Occipital lobe (tissue), 2 donors: ENCODE results near the gene RAD51B. TPM values are rescaled to one million over a fixed set of nuclear protein-coding genes. Genes with fewer than 3 reads are reported as not detected.

Experiments
- DNase-seq: peaks from one replicate; lab custom pipeline; 2025; lab: John Stamatoyannopoulos, UW
- total RNA-seq: library from RNA; depleted of rRNA; stranded (reverse); fragments of >200 nt; gene quantifications from one replicate; pipeline ENCODE4 v1.2.3, GENCODE V29; 2014

RAD51B gene
- total RNA-seq, 1 donor from 2014 or later, result 9.8 TPM

GRCh38 chr14:68320495-68320894 lies 500.9 kb downstream of the RAD51B start:
- no peak for DNase-seq

- DNase-seq, result no peak
Measured at GRCh38 chr14:68322940-68323620, 503.5 kb downstream of the RAD51B start.

GRCh38 chr14:68325267-68325807 lies 505.8 kb downstream of the RAD51B start:
- no peak for DNase-seq

- no peak for DNase-seq
Measured at GRCh38 chr14:68327231-68327630, 507.7 kb downstream of the RAD51B start.

- no peak for DNase-seq
Measured at GRCh38 chr14:68328509-68328908, 508.9 kb downstream of the RAD51B start.

- no peak for DNase-seq
Measured at GRCh38 chr14:68331426-68331825, 511.8 kb downstream of the RAD51B start.

GRCh38 chr14:68331991-68332390 lies 512.4 kb downstream of the RAD51B start:
- DNase-seq, result no peak

GRCh38 chr14:68333262-68333661 lies 513.7 kb downstream of the RAD51B start:
- DNase-seq, result no peak

GRCh38 chr14:68335312-68335711 lies 515.7 kb downstream of the RAD51B start:
- no peak for DNase-seq

GRCh38 chr14:68336165-68336564 lies 516.6 kb downstream of the RAD51B start:
- no peak for DNase-seq

- no peak for DNase-seq
Measured at GRCh38 chr14:68337279-68337678, 517.7 kb downstream of the RAD51B start.

- DNase-seq, result no peak
Measured at GRCh38 chr14:68340262-68340661, 520.7 kb downstream of the RAD51B start.

GRCh38 chr14:68341411-68342212 lies 522.0 kb downstream of the RAD51B start:
- no peak for DNase-seq

GRCh38 chr14:68342216-68342763 lies 522.7 kb downstream of the RAD51B start:
- DNase-seq, result no peak

GRCh38 chr14:68343534-68344118 lies 524.0 kb downstream of the RAD51B start:
- no peak for DNase-seq

- no peak for DNase-seq
Measured at GRCh38 chr14:68345738-68346137, 526.2 kb downstream of the RAD51B start.

GRCh38 chr14:68346556-68347343 lies 527.2 kb downstream of the RAD51B start:
- DNase-seq, result no peak

GRCh38 chr14:68349900-68350629 lies 530.5 kb downstream of the RAD51B start:
- no peak for DNase-seq

- DNase-seq, result no peak
Measured at GRCh38 chr14:68355415-68355814, 535.8 kb downstream of the RAD51B start.

GRCh38 chr14:68357777-68358176 lies 538.2 kb downstream of the RAD51B start:
- DNase-seq, result no peak
